Measurements from ENCODE around the gene COA1.
A peak's percentile ranks its signal among the peaks of the same experiment; 100 is the strongest.

The COA1 gene

DNA sequence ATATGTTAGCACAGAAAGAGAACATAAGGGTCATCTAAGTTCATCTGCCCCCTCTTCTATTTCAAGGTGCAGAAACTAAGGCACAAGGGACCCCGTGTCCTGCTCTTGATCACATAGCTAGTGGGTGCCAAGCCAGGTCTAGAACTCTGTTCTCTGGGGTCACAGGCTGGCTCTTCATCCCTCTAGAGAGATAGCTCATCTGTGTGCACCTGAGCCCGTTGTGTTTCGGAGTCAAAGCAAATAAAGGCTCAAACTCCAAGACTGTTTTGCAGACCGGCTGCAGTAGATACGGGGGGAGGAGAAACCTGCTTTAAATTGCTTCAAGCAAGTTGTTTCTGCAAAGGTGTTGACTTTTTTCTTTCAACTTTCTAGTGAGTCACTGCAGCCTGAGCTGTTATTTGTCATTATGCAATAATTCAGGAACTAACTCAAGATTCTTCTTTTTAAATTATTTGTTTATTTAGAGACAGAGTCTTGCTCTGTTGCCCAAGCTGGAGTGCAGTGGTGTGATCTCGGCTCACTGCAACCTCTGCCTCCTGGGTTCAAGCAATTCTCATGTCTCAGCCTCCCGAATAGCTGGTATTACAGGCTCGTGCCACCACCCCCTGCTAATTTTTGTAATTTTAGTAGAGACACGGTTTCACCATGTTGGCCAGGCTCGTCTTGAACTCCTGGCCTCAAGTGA is 35.6 kb upstream of the COA1 start:
- no peaks in the 10 kb centered on the region for H3K27me3 Mint-ChIP-seq
- H3K4me1 Mint-ChIP-seq: peaks cover 34% of the 10 kb centered on the region
- no peaks in the 10 kb centered on the region for H3K9me3 Mint-ChIP-seq

DNA sequence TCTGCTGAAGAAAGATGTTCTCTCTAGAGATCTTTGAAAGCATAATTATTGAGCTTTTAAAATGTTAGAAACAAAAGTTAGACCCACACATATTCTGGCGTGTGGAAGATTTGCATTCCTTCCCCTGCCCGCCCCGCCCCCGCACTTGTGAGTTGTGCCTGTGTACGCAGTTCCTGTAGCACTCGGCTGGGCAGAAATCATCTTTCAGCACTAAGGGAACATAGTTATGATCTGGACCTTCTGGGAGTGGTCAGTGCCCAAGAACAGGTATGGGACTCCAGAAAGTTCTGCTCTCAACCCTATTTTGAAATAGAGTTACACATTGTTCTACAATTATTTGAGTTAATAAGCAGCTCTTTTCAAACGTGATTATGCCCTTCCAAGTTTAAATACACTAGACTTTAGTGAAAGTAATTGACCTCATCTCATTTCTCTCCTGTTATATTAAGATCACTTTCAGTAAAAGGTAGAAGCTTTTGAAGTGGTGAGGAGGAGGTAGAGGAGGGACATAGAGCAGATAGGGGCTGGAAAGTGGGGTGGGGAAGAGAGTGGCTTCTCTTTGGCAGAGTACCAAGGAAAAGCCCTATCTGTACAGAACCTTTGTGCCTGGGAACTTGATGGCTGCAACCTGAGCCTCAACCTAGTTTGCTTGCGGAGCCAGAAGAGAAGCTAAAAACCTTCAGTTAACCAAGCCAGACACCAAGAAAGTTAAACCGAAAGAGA is 34.9 kb upstream of the COA1 start:
- ATAC-seq (replicated peaks; ENCODE audit: extremely low read depth, poor library complexity, severe bottlenecking) (no peak), DNase-seq (ENCODE audit: low spot score in 2 of 2) (no peak)
- Mint-ChIP-seq H3K4me3 (no peak overlapping the region), H3K27me3 (no peaks in the 10 kb centered on the region), H3K4me1 (peaks cover 35% of the 10 kb centered on the region), H3K36me3 (ENCODE audit: insufficient read depth) (peaks cover 4% of the 10 kb centered on the region), H3K27ac (ENCODE audit: low read depth) (no peak overlapping the region), H3K9me3 (no peaks in the 10 kb centered on the region)

More for the DNA sequence above, 35.6 kb upstream of the COA1 start:
- H3K27ac Mint-ChIP-seq (ENCODE audit: low read depth): no peak overlapping the region
- H3K36me3 Mint-ChIP-seq (ENCODE audit: insufficient read depth): peaks cover 3% of the 10 kb centered on the region
- no peak overlapping the region for H3K4me3 Mint-ChIP-seq
- ATAC-seq (replicated peaks; ENCODE audit: extremely low read depth, poor library complexity, severe bottlenecking) (no peak), DNase-seq (ENCODE audit: low spot score in 2 of 2) (no peak)

DNA sequence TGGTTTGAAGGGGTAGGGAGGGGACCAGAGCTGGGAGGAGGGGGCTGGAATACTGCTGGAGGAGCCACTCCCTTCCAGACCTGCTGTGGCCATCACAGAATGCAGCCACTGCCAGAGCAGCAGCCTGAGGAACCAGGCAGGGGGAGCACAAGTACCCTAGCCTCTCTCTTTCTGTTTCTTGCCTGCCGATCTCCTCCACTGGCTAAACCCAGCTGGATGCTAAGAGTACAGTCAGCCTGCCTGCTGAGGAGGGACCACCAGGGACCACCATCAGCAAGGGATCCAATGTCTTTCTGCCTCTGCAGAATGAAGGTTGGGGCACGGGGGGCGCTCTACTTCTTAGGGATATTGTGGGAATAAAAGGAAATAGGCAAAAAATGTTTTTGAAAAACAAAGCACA is 33.9 kb upstream of the COA1 start:
- Mint-ChIP-seq H3K4me3 (no peak overlapping the region), H3K27me3 (no peaks in the 10 kb centered on the region), H3K36me3 (ENCODE audit: insufficient read depth) (peaks cover 4% of the 10 kb centered on the region), H3K9me3 (no peaks in the 10 kb centered on the region), H3K4me1 (peaks cover 35% of the 10 kb centered on the region), H3K27ac (ENCODE audit: low read depth) (no peak overlapping the region)
- DNase-seq (ENCODE audit: low spot score in 2 of 2): no peak
- no peak for ATAC-seq (replicated peaks; ENCODE audit: extremely low read depth, poor library complexity, severe bottlenecking)

DNA sequence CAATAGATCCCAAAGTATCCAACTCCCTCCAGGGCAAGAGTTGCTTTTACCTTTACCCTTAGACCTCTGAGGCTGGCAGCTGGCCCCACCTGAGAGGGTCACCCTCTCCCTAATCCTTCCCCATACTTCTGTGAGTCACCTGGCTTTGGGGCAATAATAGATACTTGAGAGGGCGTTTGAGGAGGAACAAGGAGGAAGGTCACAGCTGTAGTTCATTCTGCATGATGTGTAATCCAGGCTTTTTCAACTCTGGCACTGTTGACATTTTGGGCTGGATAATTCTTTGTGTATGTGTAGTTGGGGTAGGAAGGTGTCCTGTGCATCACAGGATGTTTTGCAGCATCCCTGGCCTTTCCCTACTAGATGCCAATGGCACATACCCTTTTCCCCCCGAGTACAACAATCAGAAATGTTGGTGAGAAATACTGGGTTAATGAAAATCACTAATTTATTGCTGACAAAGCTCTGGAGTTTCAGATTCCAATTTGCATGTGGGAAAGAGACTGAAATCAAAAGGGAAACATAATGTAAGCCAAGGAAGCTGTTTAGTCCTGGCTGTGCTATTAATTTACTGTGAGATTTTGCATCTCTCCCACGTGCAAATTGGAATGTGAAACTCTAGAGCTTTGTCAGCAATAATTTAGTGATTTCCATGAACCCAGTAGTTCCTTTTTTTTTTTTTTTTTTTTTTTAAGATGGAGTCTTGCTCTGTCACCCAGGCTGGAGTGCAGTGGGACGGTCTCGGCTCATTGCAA is 32.8 kb upstream of the COA1 start:
- H3K9me3 Mint-ChIP-seq: no peaks in the 10 kb centered on the region
- H3K4me1 Mint-ChIP-seq: peaks cover 46% of the 10 kb centered on the region
- H3K36me3 Mint-ChIP-seq (ENCODE audit: insufficient read depth): peaks cover 4% of the 10 kb centered on the region
- no peak overlapping the region for H3K27ac Mint-ChIP-seq (ENCODE audit: low read depth)
- H3K4me3 Mint-ChIP-seq: no peak overlapping the region
- no peak for DNase-seq (ENCODE audit: low spot score in 2 of 2)
- H3K27me3 Mint-ChIP-seq: no peaks in the 10 kb centered on the region
- no peak for ATAC-seq (replicated peaks; ENCODE audit: extremely low read depth, poor library complexity, severe bottlenecking)

DNA sequence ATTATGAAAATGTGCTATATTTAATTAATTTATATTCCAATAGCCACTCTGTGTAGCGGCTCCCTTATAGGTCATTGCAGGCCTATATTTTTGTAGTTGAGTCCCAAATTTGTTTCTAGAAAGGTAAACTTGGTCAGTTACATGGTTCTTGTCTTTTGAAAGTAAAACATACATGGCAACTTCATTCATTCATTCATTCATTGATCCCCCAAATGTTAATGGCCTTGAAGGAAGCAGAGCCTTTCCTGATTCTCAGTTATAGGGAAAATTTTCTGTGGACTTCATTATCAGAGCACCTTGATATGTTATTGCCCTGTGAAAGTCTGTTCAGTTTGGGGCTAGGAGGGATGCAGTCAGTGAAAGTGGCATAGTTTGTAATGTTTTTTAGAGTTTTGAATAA is 32.1 kb upstream of the COA1 start:
- no peaks in the 10 kb centered on the region for H3K27me3 Mint-ChIP-seq
- no peak for DNase-seq (ENCODE audit: low spot score in 2 of 2)
- H3K27ac Mint-ChIP-seq (ENCODE audit: low read depth): no peak overlapping the region
- no peak for ATAC-seq (replicated peaks; ENCODE audit: extremely low read depth, poor library complexity, severe bottlenecking)
- peaks cover 4% of the 10 kb centered on the region for H3K36me3 Mint-ChIP-seq (ENCODE audit: insufficient read depth)
- no peaks in the 10 kb centered on the region for H3K9me3 Mint-ChIP-seq
- H3K4me3 Mint-ChIP-seq: no peak overlapping the region
- H3K4me1 Mint-ChIP-seq: peaks cover 51% of the 10 kb centered on the region

DNA sequence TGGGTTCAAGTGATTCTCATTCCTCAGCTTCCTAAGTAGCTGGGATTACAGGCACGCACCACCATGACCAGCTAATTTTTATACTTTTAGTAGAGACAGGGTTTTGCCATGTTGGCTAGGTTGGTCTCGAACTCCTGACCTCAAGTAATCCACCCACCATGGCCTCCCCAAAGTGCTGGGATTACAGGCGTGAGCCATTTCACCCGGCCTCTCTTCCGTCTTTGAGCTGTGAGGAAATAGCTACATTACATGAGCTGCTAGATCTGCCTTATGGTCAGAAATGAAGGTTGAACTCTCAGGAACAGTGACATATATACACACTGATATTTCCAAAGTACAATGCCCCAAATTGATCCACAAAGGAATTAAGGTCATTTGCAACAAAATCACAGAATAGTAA is 31.5 kb upstream of the COA1 start:
- DNase-seq (ENCODE audit: low spot score in 2 of 2): no peak
- no peak for ATAC-seq (replicated peaks; ENCODE audit: extremely low read depth, poor library complexity, severe bottlenecking)
- no peaks in the 10 kb centered on the region for H3K27me3 Mint-ChIP-seq
- H3K9me3 Mint-ChIP-seq: no peaks in the 10 kb centered on the region
- no peak overlapping the region for H3K4me3 Mint-ChIP-seq
- peaks cover 51% of the 10 kb centered on the region for H3K4me1 Mint-ChIP-seq
- H3K36me3 Mint-ChIP-seq (ENCODE audit: insufficient read depth): peaks cover 4% of the 10 kb centered on the region
- no peak overlapping the region for H3K27ac Mint-ChIP-seq (ENCODE audit: low read depth)

DNA sequence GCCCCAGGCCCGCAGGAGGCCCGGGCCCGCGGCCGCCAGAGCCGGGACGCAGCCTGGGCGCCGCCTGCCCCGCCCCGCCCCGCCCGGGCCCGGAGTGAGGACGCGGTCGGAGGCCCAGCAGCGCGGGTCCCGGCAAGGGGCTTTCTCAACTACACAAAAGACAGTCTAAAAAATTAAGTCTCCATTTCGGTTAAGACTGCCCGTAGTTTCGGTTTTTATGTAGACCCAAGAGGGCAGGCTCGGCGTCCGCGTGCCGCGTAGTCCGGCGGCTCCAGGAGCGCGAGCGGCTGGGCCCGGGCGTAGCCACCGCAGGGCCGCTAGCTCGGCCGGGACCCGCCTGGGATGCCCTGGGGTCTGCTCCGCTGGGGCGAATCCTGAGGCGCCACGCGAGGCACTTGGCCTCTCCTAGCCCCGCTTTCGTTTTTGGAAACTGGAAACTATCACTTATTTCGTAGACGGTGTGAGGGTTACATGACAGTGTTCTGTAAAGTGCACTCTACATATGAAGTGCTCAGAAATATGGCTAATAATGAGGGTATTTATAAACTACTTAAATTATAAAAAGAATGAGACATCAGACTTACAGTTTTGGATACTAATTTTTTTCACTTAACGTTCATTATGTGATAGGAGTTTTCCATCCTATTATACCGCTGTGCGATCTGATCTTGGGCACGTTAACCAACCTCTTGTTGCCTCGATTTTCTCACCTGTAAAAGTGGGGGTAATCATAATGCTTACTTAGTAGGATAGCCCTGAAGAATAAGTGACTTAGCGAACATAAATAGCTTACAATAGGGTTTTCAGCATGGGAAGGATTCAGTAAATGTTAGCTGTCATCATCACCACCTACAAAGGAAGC is 29.7 kb upstream of the COA1 start:
- no peaks in the 10 kb centered on the region for H3K27me3 Mint-ChIP-seq
- no peaks in the 10 kb centered on the region for H3K9me3 Mint-ChIP-seq
- peak; percentile 83 for ATAC-seq (replicated peaks; ENCODE audit: extremely low read depth, poor library complexity, severe bottlenecking)
- H3K27ac Mint-ChIP-seq (ENCODE audit: low read depth): peak overlapping the region; percentile 59
- peaks cover 4% of the 10 kb centered on the region for H3K36me3 Mint-ChIP-seq (ENCODE audit: insufficient read depth)
- peak overlapping the region; percentile 65 for H3K4me3 Mint-ChIP-seq
- H3K4me1 Mint-ChIP-seq: peaks cover 42% of the 10 kb centered on the region
- DNase-seq (ENCODE audit: low spot score in 2 of 2): peak; percentile 24 to 43

DNA sequence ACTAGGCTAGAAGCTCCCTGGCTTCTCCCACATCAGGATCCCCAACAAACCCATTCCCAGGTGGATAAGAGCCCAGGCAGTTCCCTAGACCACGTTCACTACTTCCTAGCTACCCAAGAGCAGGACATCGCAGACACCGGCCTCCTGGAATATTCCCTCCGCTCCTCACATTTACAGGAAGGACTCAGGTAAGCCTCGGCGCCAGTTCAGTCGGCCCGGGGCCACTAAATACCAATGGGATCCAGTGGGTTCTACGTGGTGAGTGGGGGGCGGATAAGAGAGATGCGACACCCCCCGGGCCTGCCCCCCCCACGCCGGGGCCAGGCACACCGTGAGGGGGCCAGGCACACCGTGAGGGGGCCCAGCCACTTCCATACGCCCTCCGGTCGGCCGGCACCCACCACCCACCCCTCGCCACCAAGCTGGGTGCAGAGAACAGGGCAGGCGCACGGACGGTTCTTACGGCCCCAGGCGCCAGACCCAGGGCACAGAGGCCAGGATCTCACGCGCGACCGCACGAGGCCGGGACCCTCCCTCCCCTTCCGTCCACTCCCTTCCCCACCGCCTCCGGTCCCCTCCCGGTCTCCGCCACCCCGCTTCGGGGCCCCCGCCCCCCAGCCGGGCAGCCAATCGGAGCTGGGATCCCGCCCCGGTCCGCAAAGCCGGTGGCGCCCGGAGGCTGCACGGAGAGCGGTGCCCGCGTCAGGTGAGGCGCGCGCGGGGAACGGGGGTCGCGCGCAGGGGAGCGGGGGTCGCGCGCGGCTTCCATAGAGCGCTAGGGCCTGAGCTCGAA is 28.9 kb upstream of the COA1 start, which contains the start of gene BLVRA:
BLVRA (plus strand) TSS at position 652 of the 793 bp plus-strand sequence. CDS start 12,479 bp downstream, outside the sequence.
- ATAC-seq (replicated peaks; ENCODE audit: extremely low read depth, poor library complexity, severe bottlenecking) (peak; percentile 61), DNase-seq (ENCODE audit: low spot score in 2 of 2) (peak; percentile 32 to 44)
- no peaks in the 10 kb centered on the region for H3K27me3 Mint-ChIP-seq

DNA sequence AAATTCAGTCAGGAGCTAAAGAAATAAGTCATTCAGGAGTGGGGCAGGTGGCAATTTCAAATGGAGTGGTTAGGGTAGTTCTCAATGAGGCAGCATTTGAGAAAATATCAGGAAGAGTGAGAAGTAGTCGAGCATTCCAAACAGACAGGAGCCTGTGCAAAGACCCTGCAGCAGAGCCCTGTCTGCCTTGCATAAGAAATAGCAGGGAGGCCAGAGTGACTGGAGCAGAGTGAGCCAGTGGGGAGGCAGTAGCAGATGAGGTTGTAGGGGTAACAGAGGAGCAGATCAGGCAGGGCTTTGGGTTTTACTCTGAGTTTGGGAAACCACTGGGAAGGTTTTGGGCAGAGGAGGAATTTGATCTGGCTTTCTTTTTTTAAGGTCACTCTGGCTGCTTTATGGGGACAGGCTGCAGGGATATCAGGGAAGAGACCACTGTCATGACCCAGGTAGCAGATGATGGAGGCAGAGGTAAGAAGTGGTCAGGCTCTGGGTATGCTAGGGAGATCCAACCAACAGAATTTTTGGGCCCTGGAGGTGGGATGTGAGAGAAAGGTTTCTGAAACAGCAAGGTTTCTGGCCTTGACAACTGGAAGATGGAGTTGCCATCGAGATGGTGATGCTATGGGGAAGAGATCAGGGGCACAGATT is 27.9 kb upstream of the COA1 start:
- peak overlapping the region; percentile 85 for H3K27ac Mint-ChIP-seq (ENCODE audit: low read depth)
- peak overlapping the region; percentile 65 for H3K4me3 Mint-ChIP-seq
- no peak for ATAC-seq (replicated peaks; ENCODE audit: extremely low read depth, poor library complexity, severe bottlenecking)
- DNase-seq (ENCODE audit: low spot score in 2 of 2): no peak
- no peaks in the 10 kb centered on the region for H3K27me3 Mint-ChIP-seq
- no peaks in the 10 kb centered on the region for H3K9me3 Mint-ChIP-seq
- peaks cover 34% of the 10 kb centered on the region for H3K4me1 Mint-ChIP-seq
- H3K36me3 Mint-ChIP-seq (ENCODE audit: insufficient read depth): peaks cover 2% of the 10 kb centered on the region

More for the DNA sequence above, 28.9 kb upstream of the COA1 start, which contains the start of gene BLVRA:
- Mint-ChIP-seq H3K4me1 (peaks cover 39% of the 10 kb centered on the region), H3K36me3 (ENCODE audit: insufficient read depth) (peaks cover 4% of the 10 kb centered on the region), H3K27ac (ENCODE audit: low read depth) (peak within 1 kb of the TSS; percentile 85), H3K9me3 (no peaks in the 10 kb centered on the region), H3K4me3 (peak within 1 kb of the TSS; percentile 65)

DNA sequence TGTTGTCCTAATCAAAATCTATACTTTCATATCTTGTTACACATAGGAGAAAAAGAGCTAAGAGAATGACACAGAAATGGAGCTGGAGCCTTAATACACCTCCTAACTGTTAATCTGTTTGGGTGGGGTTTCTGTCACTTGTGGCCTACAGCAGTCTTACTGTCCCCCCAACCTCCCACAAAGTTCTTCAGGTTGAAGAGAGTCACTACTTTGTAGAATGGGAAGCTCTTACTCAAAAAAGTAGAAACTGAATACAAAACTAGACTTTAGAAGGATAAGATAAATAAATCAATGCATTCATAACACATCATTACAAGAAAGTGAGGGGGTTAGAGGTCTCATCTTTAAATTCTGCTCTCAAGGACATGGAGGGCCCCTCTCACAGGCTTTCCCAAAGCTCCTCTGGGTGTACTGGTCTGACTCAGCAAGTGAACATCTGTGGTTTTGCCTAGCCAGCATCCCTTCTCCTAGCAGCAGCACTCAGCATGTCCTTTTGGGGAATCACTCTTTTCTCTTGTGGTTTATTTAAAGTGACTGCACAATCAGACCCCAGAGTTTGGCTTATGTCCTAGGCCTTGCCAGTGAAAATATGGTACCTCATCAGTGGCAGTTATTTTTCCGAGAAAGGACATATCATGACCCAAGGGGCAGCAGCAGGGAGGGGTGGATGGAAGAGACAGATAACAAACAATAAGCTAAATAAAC is 27.2 kb upstream of the COA1 start:
- Mint-ChIP-seq H3K27ac (ENCODE audit: low read depth) (no peak overlapping the region), H3K27me3 (no peaks in the 10 kb centered on the region), H3K36me3 (ENCODE audit: insufficient read depth) (peaks cover 2% of the 10 kb centered on the region), H3K9me3 (no peaks in the 10 kb centered on the region), H3K4me3 (peak overlapping the region; percentile 65), H3K4me1 (peaks cover 28% of the 10 kb centered on the region)
- DNase-seq (ENCODE audit: low spot score in 2 of 2): no peak
- no peak for ATAC-seq (replicated peaks; ENCODE audit: extremely low read depth, poor library complexity, severe bottlenecking)

DNA sequence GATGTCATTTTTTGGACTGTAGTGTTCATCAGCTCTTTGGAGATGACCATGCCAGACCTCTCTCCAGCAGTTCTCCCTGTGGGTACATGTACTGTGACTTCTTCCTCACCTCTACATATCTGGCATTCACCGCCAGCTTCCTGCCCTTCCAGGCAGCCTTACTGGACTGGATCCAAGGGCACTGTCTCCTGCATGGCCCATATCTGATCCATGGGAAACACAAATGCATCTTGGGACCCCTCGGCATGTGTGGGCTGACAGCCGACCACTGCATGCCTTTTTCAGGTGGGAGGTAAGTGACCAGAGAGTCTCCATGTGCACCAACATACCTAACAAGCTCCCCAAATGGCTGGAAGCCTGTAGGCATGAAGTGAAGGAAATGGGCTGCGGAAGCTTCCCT is 25.3 kb upstream of the COA1 start:
- Mint-ChIP-seq H3K36me3 (ENCODE audit: insufficient read depth) (peaks cover 2% of the 10 kb centered on the region), H3K4me3 (no peak overlapping the region), H3K27ac (ENCODE audit: low read depth) (no peak overlapping the region), H3K4me1 (peaks cover 22% of the 10 kb centered on the region), H3K9me3 (no peaks in the 10 kb centered on the region), H3K27me3 (no peaks in the 10 kb centered on the region)
- ATAC-seq (replicated peaks; ENCODE audit: extremely low read depth, poor library complexity, severe bottlenecking) (no peak), DNase-seq (ENCODE audit: low spot score in 2 of 2) (no peak)

Measured in central memory CD8-positive, alpha-beta T cell (primary cell).